ENCODE measurements around the gene OR6J1. TPM values are rescaled to one million over a fixed set of nuclear protein-coding genes. Genes with fewer than 3 reads are reported as not detected.

Gene OR6J1
- total and polyA plus RNA-seq, 4 donors, result not detected

- 74% methylated on average over 5 of the region's 5 CpGs for WGBS
- no peak overlapping the region for H3K9ac ChIP-seq (ENCODE audit: low read depth in 1 of 2, low read length in 2 of 2)
Observed at GRCh38 chr14:22629361-22629760, 14.8 kb downstream of the OR6J1 start.

GRCh38 chr14:22627506-22628263, 16.5 kb downstream of the OR6J1 start:
- Histone ChIP-seq H3K27ac (ENCODE audit: low read depth in 1 of 2, low read length in 2 of 2) (no peak overlapping the region), H3K9ac (ENCODE audit: low read depth in 1 of 2, low read length in 2 of 2) (no peak overlapping the region), H3K36me3 (ENCODE audit: control insufficient read depth in 4 of 4, insufficient read depth in 3 of 4, low read depth in 1 of 4, low read length in 3 of 4) (no peaks in the 10 kb centered on the region), H3K4me1 (ENCODE audit: control insufficient read depth in 4 of 4, insufficient read depth in 4 of 4, low read length in 3 of 4) (no peaks in the 10 kb centered on the region), H3K9me3 (ENCODE audit: control insufficient read depth in 4 of 4, low read length in 3 of 4) (peaks cover 0 to 1% (median 0%) of the 10 kb centered on the region in 4 donors), H3K27me3 (ENCODE audit: control insufficient read depth in 4 of 4, insufficient read depth in 4 of 4, low read length in 3 of 4) (no peaks in the 10 kb centered on the region), H3K4me3 (ENCODE audit: low read depth in 1 of 3, low read length in 3 of 3) (no peak overlapping the region)
- no peak for DNase-seq (ENCODE audit: low spot score)
- TF ChIP-seq HNF4G (IDR thresholded peaks at IDR 0.05) (no peak), SP1 (IDR thresholded peaks at IDR 0.05) (no peak), ZBTB33 (IDR thresholded peaks at IDR 0.05) (no peak), MAX (IDR thresholded peaks at IDR 0.05) (no peak), JUND (IDR thresholded peaks at IDR 0.05) (no peak), FOXA2 (IDR thresholded peaks at IDR 0.05) (no peak), YY1 (IDR thresholded peaks at IDR 0.05) (no peak), CTCF (IDR thresholded peaks at IDR 0.05; ENCODE audit: low read depth, low read length, missing input control) (no peak), RAD21 (IDR thresholded peaks at IDR 0.05) (no peak)
- 78% methylated on average over 7 of the region's 7 CpGs for WGBS

More at GRCh38 chr14:22629361-22629760, 14.8 kb downstream of the OR6J1 start:
- H3K36me3 ChIP-seq (ENCODE audit: control insufficient read depth in 4 of 4, insufficient read depth in 3 of 4, low read depth in 1 of 4, low read length in 3 of 4), result no peaks in the 10 kb centered on the region
- peaks cover 0 to 1% (median 0%) of the 10 kb centered on the region in 4 donors for H3K9me3 ChIP-seq (ENCODE audit: control insufficient read depth in 4 of 4, low read length in 3 of 4)
- H3K27ac ChIP-seq (ENCODE audit: low read depth in 1 of 2, low read length in 2 of 2), result no peak overlapping the region
- no peak overlapping the region for H3K4me3 ChIP-seq (ENCODE audit: low read depth in 1 of 3, low read length in 3 of 3)
- H3K27me3 ChIP-seq (ENCODE audit: control insufficient read depth in 4 of 4, insufficient read depth in 4 of 4, low read length in 3 of 4), result no peaks in the 10 kb centered on the region
- DNase-seq (ENCODE audit: low spot score), result no peak
- no peaks in the 10 kb centered on the region for H3K4me1 ChIP-seq (ENCODE audit: control insufficient read depth in 4 of 4, insufficient read depth in 4 of 4, low read length in 3 of 4)
- TF ChIP-seq REST (IDR thresholded peaks at IDR 0.05) (no peak), FOXA1 (IDR thresholded peaks at IDR 0.05) (no peak), NR2F2 (IDR thresholded peaks at IDR 0.05) (no peak), ATF3 (IDR thresholded peaks at IDR 0.05) (no peak), RAD21 (IDR thresholded peaks at IDR 0.05) (no peak)
